HL-60 (cell line): ENCODE measurements around the gene KAZALD1.

Source experiments
- CTCF ChIP-seq: IDR thresholded peaks from one replicate; pipeline ENCODE4 v1.5.1; 2011; ENCODE audit warnings: low read length, control low read depth, inconsistent platforms; ENCODE audit not compliant: insufficient read depth
- POLR2AphosphoS5 ChIP-seq: IDR thresholded peaks from 2 replicates; pipeline ENCODE4 v1.6.1; 2012; ENCODE audit warnings: low read depth
- REST ChIP-seq: IDR thresholded peaks from 2 replicates; pipeline ENCODE4 v1.6.1; 2012; ENCODE audit warnings: low read depth; ENCODE audit not compliant: insufficient replicate concordance

- TF ChIP-seq CTCF (no peak), POLR2AphosphoS5 (no peak), REST (no peak)
Measured at GRCh38 chr10:101089520-101090299, 27.9 kb downstream of the KAZALD1 start.
